Measurements from ENCODE around the gene LRIG1. TPM values are rescaled to one million over a fixed set of nuclear protein-coding genes. Genes with fewer than 3 reads are reported as not detected.

The LRIG1 gene
- total RNA-seq, 1 donor from 2014 or later = 169 TPM

- no peaks in the 10 kb centered on the region for H3K27me3 Mint-ChIP-seq (ENCODE audit: insufficient read depth, low read depth)
- no peak overlapping the region for H3K27ac Mint-ChIP-seq
- TF ChIP-seq EZH2phosphoT487 (IDR thresholded peaks at IDR 0.05) (no peak), CTCF (IDR thresholded peaks at IDR 0.05) (no peak), EZH2 (IDR thresholded peaks at IDR 0.05) (no peak)
- Histone ChIP-seq H3K9me3 (ENCODE audit: low read depth) (no peaks in the 10 kb centered on the region), H3K4me1 (peaks cover 91% of the 10 kb centered on the region), H2AFZ (replicated peaks) (no peak overlapping the region), H3K4me3 (no peak overlapping the region), H3K9ac (no peak overlapping the region), H3K27ac (no peak overlapping the region), H4K20me1 (ENCODE audit: low read depth) (peaks cover 100% of the 10 kb centered on the region), H3K27me3 (no peaks in the 10 kb centered on the region), H3F3A (ENCODE audit: low read depth) (peaks cover 31% of the 10 kb centered on the region), H3K79me2 (ENCODE audit: low read depth) (peaks cover 100% of the 10 kb centered on the region), H3K36me3 (no peaks in the 10 kb centered on the region), H3K4me2 (peak overlapping the region; percentile 7)
- DNase-seq (ENCODE audit: low spot score) = no peak
- H3K4me1 Mint-ChIP-seq = peaks cover 54% of the 10 kb centered on the region
- peaks cover 5% of the 10 kb centered on the region for H3K9me3 Mint-ChIP-seq
- peaks cover 20% of the 10 kb centered on the region for H3K36me3 Mint-ChIP-seq
- no peak overlapping the region for H3K4me3 Mint-ChIP-seq
These were observed 19.5 kb downstream of the LRIG1 start for GRCh38 chr3:66481071-66482017.

DNA sequence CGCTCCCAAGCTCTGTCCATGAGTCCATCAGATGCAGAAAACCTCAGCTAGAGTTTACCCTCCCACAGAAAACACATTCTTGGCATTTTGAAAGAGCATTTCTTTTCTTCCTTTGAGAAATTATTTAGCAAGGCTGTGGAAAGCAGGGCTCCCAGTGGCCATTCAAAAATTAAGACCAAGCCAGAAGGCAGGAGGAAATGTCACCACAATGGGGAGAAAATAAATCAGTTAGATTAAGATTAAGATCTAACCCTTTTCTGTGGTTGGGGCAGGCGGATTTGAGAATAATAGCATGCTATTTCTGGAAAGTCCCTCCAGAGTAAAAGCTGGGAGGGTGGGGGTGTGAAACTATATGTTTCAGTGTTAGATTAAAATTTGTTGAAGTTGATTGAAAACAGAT is 20.2 kb downstream of the LRIG1 start:
- TF ChIP-seq EZH2 (IDR thresholded peaks at IDR 0.05) (no peak), EZH2phosphoT487 (IDR thresholded peaks at IDR 0.05) (no peak), CTCF (IDR thresholded peaks at IDR 0.05) (no peak)
- no peak overlapping the region for H3K4me3 ChIP-seq
- H3K27me3 ChIP-seq = no peaks in the 10 kb centered on the region
- H3K9me3 ChIP-seq (ENCODE audit: low read depth) = no peaks in the 10 kb centered on the region
- peak overlapping the region; percentile 17 for H3K4me2 ChIP-seq
- peaks cover 100% of the 10 kb centered on the region for H4K20me1 ChIP-seq (ENCODE audit: low read depth)
- H3K4me1 ChIP-seq = peaks cover 92% of the 10 kb centered on the region
- Mint-ChIP-seq H3K36me3 (peaks cover 16% of the 10 kb centered on the region), H3K27me3 (ENCODE audit: insufficient read depth, low read depth) (no peaks in the 10 kb centered on the region), H3K4me3 (no peak overlapping the region), H3K27ac (no peak overlapping the region), H3K9me3 (peaks cover 5% of the 10 kb centered on the region), H3K4me1 (peaks cover 49% of the 10 kb centered on the region)
- H3K27ac ChIP-seq = peak overlapping the region; percentile 53
- H2AFZ ChIP-seq (replicated peaks) = no peak overlapping the region
- no peak overlapping the region for H3K9ac ChIP-seq
- no peaks in the 10 kb centered on the region for H3K36me3 ChIP-seq
- H3F3A ChIP-seq (ENCODE audit: low read depth) = peaks cover 36% of the 10 kb centered on the region
- peaks cover 100% of the 10 kb centered on the region for H3K79me2 ChIP-seq (ENCODE audit: low read depth)
- DNase-seq (ENCODE audit: low spot score) = no peak

DNA sequence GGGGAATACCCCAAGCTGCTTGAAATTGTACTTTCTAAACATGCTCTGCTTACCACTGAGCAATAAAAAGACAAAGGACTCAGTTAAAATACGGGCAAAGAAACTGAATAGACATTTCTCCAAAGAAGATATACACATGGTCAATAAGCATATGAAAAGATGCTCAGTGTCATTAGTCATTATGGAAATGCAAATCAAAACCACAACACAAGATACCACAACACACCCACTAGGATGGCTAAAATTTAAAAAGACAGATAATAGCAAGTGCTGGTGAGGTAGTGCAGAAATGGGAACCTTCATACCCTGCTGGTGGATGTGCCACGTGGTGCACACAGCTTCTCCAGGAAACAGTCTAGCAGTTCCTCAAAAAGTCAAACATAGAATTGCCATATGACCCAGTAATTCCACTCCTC is 21.3 kb downstream of the LRIG1 start:
- Histone ChIP-seq H3K9ac (no peak overlapping the region), H3K9me3 (ENCODE audit: low read depth) (no peaks in the 10 kb centered on the region), H3K27ac (no peak overlapping the region), H3K4me3 (no peak overlapping the region), H2AFZ (replicated peaks) (no peak overlapping the region), H3K4me2 (peak overlapping the region; percentile 4), H4K20me1 (ENCODE audit: low read depth) (peaks cover 100% of the 10 kb centered on the region), H3K79me2 (ENCODE audit: low read depth) (peaks cover 100% of the 10 kb centered on the region), H3F3A (ENCODE audit: low read depth) (peaks cover 39% of the 10 kb centered on the region), H3K36me3 (no peaks in the 10 kb centered on the region), H3K4me1 (peaks cover 94% of the 10 kb centered on the region), H3K27me3 (no peaks in the 10 kb centered on the region)
- TF ChIP-seq EZH2 (IDR thresholded peaks at IDR 0.05) = no peak
- TF ChIP-seq CTCF (IDR thresholded peaks at IDR 0.05) = no peak
- no peak for TF ChIP-seq EZH2phosphoT487 (IDR thresholded peaks at IDR 0.05)
- Mint-ChIP-seq H3K36me3 (peaks cover 14% of the 10 kb centered on the region), H3K27ac (no peak overlapping the region), H3K4me1 (peaks cover 42% of the 10 kb centered on the region), H3K27me3 (ENCODE audit: insufficient read depth, low read depth) (no peaks in the 10 kb centered on the region), H3K9me3 (peaks cover 5% of the 10 kb centered on the region), H3K4me3 (no peak overlapping the region)
- no peak for DNase-seq (ENCODE audit: low spot score)

Measured in neural progenitor cell (in vitro differentiated cells).